Psoas muscle (tissue), 8 donors: Measurements from ENCODE around the gene SMYD2. TPM values are rescaled to one million over a fixed set of nuclear protein-coding genes. Genes with fewer than 3 reads are reported as not detected.
A peak's percentile ranks its signal among the peaks of the same experiment; 100 is the strongest.

Experiments
- ATAC-seq, 4 donors: fragments of 200-7000 bp; cut with Tn5 transposase; one replicate each; pipeline ENCODE4 v1.9.1; 2020; ENCODE audit warnings: moderate library complexity in 3 of 4, mild to moderate bottlenecking in 2 of 4
- DNase-seq, 2 donors: peaks; one replicate each; pipeline ENCODE4 v3.0.0-alpha.2; 2020
- H3K27ac ChIP-seq: fragments of 200-600 bp; one replicate; pipeline ENCODE4 v1.8.0; 2022
- H3K27me3 ChIP-seq, 3 donors: fragments of 200-600 bp in 1 of 3; one replicate each; pipeline versions ENCODE4 v1.6.1 to v1.8.0; 2013 to 2022; ENCODE audit warnings: low read length in 2 of 3, mild to moderate bottlenecking in 2 of 3, moderate library complexity in 1 of 3; ENCODE audit not compliant: insufficient read depth in 3 of 3
- H3K36me3 ChIP-seq, 2 donors: fragments of 200-600 bp in 1 of 2; one replicate each; pipeline versions ENCODE4 v1.6.1 to v1.8.0; 2013 to 2022; ENCODE audit warnings: low read depth in 1 of 2, mild to moderate bottlenecking in 1 of 2, moderate library complexity in 1 of 2; ENCODE audit not compliant: insufficient read depth in 1 of 2
- H3K4me1 ChIP-seq: fragments of 200-600 bp; one replicate; pipeline ENCODE4 v1.8.0; 2022
- H3K4me3 ChIP-seq: fragments of 200-600 bp; one replicate; pipeline ENCODE4 v1.8.0; 2022; ENCODE audit warnings: mild to moderate bottlenecking
- H3K9me3 ChIP-seq: fragments of 200-600 bp; one replicate; pipeline ENCODE4 v1.8.0; 2022
- WGBS, 3 donors: extraction: QIAGEN DNeasy Blood & Tissue Kit; methylation state at CpG; one replicate each; pipeline versions ENCODE4 v1.1.6 to v1.1.7; 2013; 5-methylcytosine and 5-hydroxymethylcytosine counted together
- intact Hi-C, 2 donors: fragments of 100-400 bp; cut with DNase I; formaldehyde crosslinking; loops; one replicate each; pipeline versions ENCODE4 v1.11.0 to v1.14.2; 2022
- polyA plus RNA-seq, 3 donors: library from polyadenylated mRNA; stranded (reverse); fragments of 200-250 nt; gene quantifications; one replicate each; pipeline ENCODE4 v1.2.3, GENCODE V29; 2013
- total RNA-seq, 4 donors: library from RNA; stranded (reverse); fragmentation: NEBNext Ultra II Directional in 2 of 4; extraction: Animal tissue kit (Norgen Biotek cat#: 25700) in 2 of 4; gene quantifications; one replicate each; pipeline versions ENCODE4 v1.2.1 to v1.2.4, GENCODE V29; 2021 to 2023
- TF ChIP-seq, protein P1 (sequence below): fragments of 200-600 bp; IDR thresholded peaks from one replicate; pipeline ENCODE4 v1.8.0; 2022; ENCODE audit warnings: antibody characterized with exemption
- donor health status: healthy with polysubstance abuse.
- donor health status: DM: no; HTN: no; CAD: no; lungs with moderate emphysema.
- donor health status: Bipolar disorder and iron deficiency.
- donor health status: healthy.
- donor health status: DM: yes; HTN: yes; CAD: no.
- donor health status: DM: no; HTN: no; CAD: no.
- donor health status: DM: no; HTN: no; CAD: no.
- donor health status: DM: yes; HTN: yes; CAD: no.

The SMYD2 gene
- total and polyA plus RNA-seq, 7 donors, result 15.6 to 75.3 (median 46.9) TPM

GRCh38 chr1:214305164-214305751 lies 24.3 kb downstream of the SMYD2 start:
- 86 to 94% (median 90%) methylated on average over 9 of the region's 9 CpGs for WGBS, 3 donors
- Histone ChIP-seq H3K36me3 (no peaks in the 10 kb centered on the region), H3K4me3 (no peak overlapping the region), H3K27me3 (no peaks in the 10 kb centered on the region), H3K27ac (no peak overlapping the region), H3K4me1 (no peaks in the 10 kb centered on the region), H3K9me3 (no peaks in the 10 kb centered on the region)
- intact Hi-C loops, result no loop called here
- ATAC-seq (no peak), DNase-seq (no peak)
- TF ChIP-seq, protein P1, sequence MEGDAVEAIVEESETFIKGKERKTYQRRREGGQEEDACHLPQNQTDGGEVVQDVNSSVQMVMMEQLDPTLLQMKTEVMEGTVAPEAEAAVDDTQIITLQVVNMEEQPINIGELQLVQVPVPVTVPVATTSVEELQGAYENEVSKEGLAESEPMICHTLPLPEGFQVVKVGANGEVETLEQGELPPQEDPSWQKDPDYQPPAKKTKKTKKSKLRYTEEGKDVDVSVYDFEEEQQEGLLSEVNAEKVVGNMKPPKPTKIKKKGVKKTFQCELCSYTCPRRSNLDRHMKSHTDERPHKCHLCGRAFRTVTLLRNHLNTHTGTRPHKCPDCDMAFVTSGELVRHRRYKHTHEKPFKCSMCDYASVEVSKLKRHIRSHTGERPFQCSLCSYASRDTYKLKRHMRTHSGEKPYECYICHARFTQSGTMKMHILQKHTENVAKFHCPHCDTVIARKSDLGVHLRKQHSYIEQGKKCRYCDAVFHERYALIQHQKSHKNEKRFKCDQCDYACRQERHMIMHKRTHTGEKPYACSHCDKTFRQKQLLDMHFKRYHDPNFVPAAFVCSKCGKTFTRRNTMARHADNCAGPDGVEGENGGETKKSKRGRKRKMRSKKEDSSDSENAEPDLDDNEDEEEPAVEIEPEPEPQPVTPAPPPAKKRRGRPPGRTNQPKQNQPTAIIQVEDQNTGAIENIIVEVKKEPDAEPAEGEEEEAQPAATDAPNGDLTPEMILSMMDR, result no peak

GRCh38 chr1:214306269-214306668 lies 25.3 kb downstream of the SMYD2 start:
- H3K27me3 ChIP-seq, result no peaks in the 10 kb centered on the region
- H3K4me3 ChIP-seq, result no peak overlapping the region
- WGBS, 3 donors, result 93 to 95% (median 94%) methylated on average over 6 of the region's 6 CpGs
- no peak overlapping the region for H3K27ac ChIP-seq
- peaks cover 6% of the 10 kb centered on the region for H3K4me1 ChIP-seq
- ATAC-seq, result no peak
- no peaks in the 10 kb centered on the region for H3K9me3 ChIP-seq
- no peak for DNase-seq
- intact Hi-C loops, result no loop called here
- H3K36me3 ChIP-seq, result no peaks in the 10 kb centered on the region
- TF ChIP-seq, protein P1, result no peak

DNA sequence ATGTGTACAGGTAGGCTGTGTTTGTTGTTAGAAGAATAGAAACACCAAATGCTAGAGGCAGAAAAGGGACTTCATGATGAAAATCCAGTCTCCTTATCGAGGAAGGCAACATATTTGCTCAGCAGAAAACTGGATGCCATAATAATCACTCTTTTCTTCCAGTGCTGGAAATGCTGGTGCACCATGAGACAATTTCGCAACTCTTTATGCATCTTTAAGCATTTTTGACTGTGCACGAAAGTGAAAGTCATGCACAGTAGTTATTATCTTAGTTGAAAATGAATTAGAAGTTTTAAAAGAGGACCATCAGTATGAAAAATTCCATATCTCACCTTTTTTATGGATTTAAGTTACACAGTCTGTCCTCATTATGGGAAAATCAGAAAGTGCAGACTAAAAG lies 29.1 kb downstream of the SMYD2 start:
- Histone ChIP-seq H3K27ac (no peak overlapping the region), H3K4me3 (no peak overlapping the region), H3K36me3 (no peaks in the 10 kb centered on the region), H3K9me3 (no peaks in the 10 kb centered on the region), H3K4me1 (peaks cover 25% of the 10 kb centered on the region), H3K27me3 (no peaks in the 10 kb centered on the region)
- intact Hi-C loops, result no loop called here
- TF ChIP-seq, protein P1, result no peak
- ATAC-seq (no peak), DNase-seq (no peak)
- 72 to 89% (median 88%) methylated on average over 3 of the region's 3 CpGs for WGBS, 3 donors

DNA sequence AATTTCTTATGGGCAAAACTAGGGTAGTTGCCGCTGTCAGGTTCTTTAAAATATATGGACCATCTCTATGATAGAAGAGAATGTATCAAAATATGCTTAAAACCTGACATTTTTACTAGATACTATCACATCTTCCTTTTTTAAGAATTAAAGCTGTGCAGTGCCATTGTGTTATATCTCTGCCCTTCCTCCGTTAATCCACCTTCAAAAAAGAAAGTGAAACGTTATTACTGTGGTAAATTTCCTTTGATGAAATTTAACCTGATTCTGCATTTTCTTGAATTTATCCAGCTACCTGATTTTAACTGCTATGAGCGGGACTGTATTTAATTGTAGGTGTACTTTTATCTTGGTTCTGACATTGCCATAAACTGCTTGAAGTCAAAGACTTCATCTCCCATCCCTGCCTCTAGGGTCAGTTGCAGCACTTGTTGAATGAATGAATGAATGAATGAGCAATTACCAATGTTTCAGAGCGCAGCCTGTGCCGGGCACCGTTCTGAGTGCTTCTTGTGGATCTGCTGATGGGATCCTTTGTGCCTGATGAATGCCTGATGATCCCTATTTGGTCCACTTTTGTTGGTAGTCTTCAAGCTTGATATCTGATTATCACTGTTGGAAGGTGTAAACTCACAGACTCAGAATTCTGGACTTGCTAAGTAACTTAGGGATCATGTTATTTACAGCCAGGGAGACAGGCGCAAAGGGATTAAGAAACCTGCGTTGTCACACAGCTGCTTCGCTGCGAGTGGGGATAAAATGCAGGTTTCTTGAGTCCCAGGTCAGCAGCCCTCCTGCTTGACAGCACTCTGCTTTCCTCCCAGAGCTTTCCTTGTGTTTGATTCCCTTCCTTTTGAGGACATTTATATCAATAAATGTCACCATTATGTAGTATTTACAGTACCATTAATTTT lies 30.1 kb downstream of the SMYD2 start:
- 61 to 80% (median 62%) methylated on average over 11 of the region's 11 CpGs for WGBS, 3 donors
- H3K9me3 ChIP-seq, result no peaks in the 10 kb centered on the region
- intact Hi-C loops, result no loop called here
- ATAC-seq, result no peak
- H3K36me3 ChIP-seq, result no peaks in the 10 kb centered on the region
- peak overlapping the region; percentile 65 for H3K27ac ChIP-seq
- H3K4me1 ChIP-seq, result peaks cover 29% of the 10 kb centered on the region
- no peaks in the 10 kb centered on the region for H3K27me3 ChIP-seq
- TF ChIP-seq, protein P1, result no peak
- DNase-seq, result no peak
- no peak overlapping the region for H3K4me3 ChIP-seq
